HUDEP-2 (cell line): Measurements from ENCODE around the gene PTPRM.

Experiments used
- DNase-seq, 76 experiments: peaks; one replicate each; lab custom pipeline; 2025; ENCODE audit not compliant: unreplicated experiment in 76 of 76; lab: John Stamatoyannopoulos, UW

The PTPRM gene

DNA sequence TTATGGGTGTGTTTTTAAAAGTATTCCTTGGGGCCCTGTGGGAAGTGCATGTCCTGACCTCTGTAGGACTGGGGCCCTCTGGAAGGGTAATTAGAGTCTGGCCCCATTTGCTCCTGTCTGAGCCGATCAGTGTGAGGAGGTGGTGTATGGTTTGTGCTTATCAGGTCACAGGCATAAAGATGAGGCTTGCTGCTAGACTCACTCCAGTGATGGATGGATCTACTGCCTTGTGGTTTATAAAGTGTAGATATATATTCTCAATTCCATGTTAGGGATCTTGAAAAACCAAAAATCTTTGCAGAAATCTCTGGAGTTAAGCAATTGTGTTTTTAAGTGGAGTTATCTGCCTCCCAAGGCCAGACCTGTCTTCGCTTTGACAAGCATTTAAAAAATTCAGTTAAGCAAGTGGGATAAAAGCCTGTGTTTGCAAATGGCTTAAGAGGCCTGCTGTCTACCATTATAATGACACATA lies 182.4 kb downstream of the PTPRM start:
- no peak for DNase-seq

GRCh38 chr18:7750095-7750663 lies 183.1 kb downstream of the PTPRM start:
- DNase-seq, result no peak

GRCh38 chr18:7750966-7751365 lies 183.8 kb downstream of the PTPRM start:
- DNase-seq, result no peak

DNA sequence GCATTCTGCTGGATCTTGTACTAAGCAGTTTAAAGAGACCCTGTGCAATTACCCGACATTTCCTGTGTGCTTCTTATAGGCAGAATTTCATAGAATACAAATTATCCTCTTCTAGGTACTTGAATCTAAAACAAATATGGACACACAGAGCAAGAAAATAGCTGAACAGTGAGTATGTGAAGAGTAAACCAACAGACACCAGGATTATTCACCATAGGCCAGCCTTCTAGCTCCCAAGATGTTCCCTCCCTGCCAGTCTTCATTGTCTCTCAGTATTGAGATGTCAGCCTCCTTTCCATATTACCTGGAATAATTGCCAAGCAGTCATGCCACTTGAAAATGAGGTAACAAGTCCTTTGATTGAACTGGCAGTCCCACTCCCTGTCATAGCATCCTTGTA lies 187.1 kb downstream of the PTPRM start:
- DNase-seq, result no peak

GRCh38 chr18:7754725-7755181 lies 187.6 kb downstream of the PTPRM start:
- DNase-seq, result no peak

DNA sequence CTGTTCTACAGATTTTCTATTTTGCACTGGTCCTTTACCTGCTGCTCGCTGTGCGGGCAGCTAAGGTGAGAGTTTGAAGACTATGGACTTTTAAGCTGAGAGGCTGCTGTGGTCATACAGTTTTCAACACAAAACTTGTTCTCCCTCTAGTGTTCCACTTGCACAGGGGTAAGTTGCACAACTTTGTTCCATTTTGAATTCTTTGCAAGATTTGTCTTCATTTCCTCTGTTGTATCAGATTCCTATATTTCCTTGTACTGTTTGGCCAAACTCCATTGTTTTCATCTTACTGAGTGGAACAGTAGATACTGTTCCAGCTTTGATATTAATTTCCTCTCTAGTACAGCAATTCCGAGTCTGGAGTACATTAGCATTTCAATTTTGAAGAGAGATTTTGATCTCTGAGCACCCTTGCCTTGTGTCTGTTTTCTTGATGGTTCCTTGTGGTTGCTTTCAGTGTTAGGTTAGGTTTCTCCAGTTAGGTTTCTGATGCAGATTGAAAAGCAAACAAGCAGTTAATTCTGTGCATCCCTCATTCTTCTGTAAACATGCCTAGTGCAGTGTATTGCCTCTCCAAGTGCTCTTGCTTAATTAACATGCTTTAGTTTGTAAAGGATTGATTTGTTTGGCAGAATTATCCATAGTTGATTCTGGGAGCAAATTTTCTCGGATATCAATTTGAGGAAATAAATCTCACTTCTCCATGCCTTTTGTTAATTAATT lies 188.8 kb downstream of the PTPRM start:
- no peak for DNase-seq

DNA sequence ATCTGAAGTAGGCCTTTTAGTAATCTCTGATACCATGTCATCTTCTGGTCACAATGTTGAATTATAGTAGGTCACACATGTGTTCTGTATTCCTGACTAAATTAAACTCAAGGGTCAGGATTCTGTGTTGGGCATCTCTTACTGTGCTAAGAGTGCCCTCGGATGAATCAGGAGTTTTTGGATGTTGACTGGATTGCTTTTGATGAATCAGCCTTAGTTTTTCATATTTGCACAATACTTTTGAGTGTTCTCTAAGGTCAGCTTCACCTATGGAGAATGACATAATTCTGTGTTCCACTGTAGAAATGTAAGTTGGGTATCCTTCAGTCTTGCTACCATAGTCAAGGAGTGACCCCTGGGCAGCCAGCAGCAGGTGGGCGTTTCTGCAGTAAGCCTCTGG lies 190.1 kb downstream of the PTPRM start:
- no peak for DNase-seq

GRCh38 chr18:7758764-7759163 lies 191.6 kb downstream of the PTPRM start:
- DNase-seq, result no peak

- no peak for DNase-seq
These were observed 194.1 kb downstream of the PTPRM start for GRCh38 chr18:7760967-7761948.

DNA sequence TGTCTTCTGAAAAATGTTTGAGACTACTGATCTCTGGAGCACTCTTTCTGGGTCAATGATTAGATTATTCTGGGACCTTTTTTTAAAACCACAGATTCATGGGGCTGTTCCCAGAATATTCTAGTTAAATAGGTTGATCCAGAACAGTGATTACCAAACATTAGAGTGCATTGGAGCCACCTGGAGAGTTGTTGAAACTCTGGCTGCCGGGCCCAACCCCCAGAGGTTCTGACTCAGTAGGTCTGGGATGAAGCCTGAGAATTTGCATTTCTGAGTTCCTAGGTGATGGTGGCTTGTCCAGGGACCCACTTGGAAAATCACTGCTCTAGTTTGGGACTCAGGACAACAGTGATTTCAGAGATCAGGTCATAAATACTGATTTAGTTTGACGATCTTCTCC lies 197.3 kb downstream of the PTPRM start:
- no peak for DNase-seq

DNA sequence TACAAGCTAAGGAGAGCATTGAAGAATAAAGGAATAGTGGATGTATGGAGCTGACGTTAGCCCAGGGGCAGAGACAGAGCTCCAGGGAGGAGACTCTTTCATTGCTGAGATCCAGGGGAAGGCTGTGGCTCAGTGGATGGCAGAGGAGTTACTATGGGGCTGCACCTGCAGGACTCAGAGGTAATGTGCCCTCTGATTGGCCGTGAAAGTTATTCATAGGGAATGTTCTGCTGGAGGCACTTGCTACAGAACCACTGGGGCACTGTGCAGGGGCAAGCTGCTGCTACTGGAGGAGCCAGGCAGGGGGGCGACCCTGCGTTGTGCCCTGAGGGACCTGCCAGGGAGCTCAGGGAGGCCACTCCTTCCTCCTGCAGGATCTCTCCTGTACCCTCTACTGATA lies 199.2 kb downstream of the PTPRM start:
- DNase-seq, result no peak

DNA sequence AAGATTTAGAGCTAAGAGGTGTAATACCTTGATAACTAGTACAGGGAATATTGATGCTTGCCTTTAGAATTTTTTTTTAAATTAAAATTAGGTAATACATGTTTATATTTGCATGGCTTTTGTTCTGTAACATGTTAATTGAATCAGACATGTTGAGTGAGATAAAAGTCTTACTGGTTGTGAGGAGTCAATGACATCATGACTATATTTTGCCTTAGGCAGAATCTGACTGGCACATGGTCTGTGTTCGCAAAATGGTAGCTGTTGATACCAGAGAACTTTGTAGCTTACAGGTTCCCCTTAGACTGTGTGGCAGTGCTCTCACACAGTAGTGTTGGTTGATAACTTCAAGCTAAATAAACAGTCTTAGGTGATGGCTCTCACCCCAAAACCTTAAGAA lies 199.7 kb downstream of the PTPRM start:
- no peak for DNase-seq

DNA sequence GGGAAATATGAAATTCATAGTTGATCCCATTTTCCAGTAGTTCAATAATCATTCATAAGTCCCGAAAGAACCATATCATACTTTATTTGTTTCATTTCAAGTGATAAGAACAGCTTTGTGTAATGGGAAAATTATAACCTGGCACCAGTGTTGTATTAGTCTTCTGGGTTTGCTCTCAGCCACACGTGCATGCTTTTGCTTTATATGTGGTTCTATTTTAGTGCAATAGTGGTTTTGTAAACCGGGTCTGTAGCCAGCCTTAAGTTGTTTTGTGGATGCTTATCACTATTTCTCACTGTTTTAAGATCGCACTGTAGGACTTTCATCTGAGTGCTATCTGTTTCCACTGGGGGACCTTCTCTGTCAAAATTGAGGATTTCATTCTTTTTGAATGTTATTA lies 203.8 kb downstream of the PTPRM start:
- no peak for DNase-seq

DNA sequence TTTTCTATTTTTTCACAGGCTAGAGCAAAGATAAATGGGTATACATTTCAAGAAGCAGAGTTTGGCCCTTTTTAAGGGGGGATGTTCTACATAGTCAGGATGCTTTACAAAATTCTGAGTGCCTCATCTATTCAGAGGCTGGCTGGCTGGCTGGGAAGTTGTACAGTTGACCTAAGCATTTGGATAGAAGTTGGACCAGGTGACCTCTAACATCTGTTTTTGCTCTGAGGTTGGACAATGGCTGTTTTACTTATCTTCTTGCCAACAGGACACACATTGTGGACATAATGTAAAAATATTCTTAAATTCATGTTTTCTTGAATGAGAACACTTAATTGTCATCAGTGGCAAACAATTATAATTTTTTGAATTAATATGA lies 205.4 kb downstream of the PTPRM start:
- DNase-seq, result no peak

GRCh38 chr18:7772951-7773350 lies 205.8 kb downstream of the PTPRM start:
- DNase-seq, result no peak

DNA sequence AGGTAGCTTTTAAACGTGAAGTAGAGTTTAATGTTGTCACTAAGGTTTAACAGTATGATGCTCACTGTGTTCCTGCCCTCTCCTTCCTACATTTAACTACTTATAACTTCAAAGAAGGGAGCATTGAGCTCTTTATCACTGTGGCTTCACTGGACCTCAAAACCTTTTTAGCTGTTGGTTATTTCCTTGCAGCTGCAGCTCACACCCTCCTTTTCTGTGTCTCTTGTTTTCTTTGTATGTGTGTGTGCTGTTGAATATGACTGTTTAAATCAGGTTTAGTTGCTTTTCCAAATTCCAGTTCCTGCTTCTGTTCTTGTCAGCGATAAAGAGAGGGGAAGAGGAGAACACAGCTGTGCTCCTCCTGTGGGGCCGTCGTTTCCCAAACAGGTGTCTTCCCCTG lies 208.0 kb downstream of the PTPRM start:
- DNase-seq, result no peak

DNA sequence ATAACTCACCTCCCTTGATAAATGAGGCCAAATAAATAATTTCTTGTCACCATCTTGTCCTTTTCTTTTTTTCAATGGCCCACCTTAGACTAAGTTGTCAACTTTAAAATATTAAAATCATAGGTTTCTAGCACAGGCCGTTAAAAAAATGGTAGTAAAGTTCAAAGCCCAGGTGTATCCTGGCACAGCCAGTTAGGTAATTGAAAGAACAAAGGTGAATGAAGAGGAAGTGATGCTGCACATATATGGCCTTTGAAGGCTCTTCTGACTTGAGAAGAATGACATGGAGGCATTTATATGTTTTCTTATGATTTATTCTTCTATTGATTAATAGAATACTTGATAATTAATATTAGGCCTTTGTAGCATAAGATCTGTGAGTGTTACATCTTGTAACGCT lies 208.7 kb downstream of the PTPRM start:
- DNase-seq, result no peak

- peak in 1 of 76 experiments; percentile 7 for DNase-seq
These were observed 211.1 kb downstream of the PTPRM start for GRCh38 chr18:7778181-7778580.

DNA sequence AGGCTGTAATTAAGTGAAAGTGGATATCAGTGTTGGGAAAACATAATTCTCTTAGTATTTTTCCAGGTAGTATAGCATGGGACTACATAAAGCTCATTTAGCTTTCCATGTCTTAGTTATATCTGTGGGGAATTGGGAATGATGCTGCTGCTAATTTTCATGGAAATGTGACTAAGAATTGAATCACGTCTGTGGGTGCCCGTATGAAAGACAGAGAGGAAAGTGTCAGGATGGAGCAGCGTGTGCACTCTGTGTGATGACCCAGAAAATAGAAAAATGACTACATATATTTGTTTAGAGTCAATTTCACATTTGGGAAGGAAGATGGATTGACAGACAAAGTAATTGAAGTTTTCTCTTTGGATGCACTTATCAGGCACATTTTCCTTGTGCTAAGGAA lies 212.1 kb downstream of the PTPRM start:
- DNase-seq, result no peak

DNA sequence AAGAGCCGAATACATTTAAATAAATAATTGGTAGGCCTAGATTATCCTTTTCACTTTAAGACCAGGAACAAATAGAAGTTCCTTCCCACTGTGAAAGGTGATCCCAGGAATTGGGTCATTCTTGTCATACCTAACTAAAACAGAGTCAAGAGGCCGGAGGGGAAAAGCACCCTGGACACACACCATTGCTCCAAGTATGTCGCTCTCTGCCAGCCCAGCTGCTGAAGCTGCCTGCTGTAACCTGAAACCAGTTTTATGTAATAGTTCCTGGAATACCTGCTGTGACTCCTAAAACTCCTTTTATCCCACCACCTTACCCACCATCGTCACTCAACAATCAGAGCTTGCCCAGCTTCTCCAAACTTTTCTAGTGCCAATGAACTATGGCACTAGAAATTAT lies 217.1 kb downstream of the PTPRM start:
- no peak for DNase-seq

GRCh38 chr18:7786569-7786968 lies 219.5 kb downstream of the PTPRM start:
- DNase-seq, result no peak
